Epidermal melanocyte (primary cell): ENCODE data around the gene VASP.
"Not testable (repeated sequence)": the region's sequence is repeated elsewhere in the genome, so short reads cannot be mapped to it uniquely, and the experiment has no call there.

Experiments
- DNase-seq: peaks from one replicate; pipeline ENCODE4 v3.0.0; 2011; ENCODE audit warnings: low spot score; ENCODE audit not compliant: insufficient read length

The VASP gene

DNA sequence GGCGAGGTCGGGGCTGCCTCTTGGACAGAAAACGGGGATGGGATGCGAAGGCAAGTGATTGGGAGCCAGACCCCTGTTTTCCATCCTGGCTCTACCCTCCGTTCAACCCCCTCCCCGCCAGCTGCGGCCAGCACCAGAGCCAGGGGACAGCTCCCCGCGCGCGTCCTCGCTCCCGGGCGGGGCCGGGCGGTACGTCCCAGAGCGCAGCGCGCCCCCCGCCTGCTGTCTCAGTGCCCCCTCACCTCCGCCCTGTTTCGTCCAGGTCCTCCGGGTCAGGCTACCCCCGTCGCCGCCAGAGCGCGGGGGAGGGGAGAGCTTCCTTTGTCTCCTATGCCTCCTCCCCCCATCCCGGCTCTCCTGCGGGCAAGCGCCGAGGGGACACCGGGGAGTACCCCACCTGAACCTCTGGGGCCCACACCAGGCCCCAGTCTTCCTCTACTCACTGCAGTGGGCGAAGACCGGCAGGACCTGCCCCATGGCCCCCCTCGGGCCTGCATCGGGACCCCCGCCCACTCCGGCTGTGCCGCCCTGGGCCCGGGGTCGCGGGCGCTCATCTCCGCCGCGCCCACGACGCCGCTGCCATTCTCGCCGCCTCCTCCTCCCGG, 10.8 kb upstream of the VASP start:
- DNase-seq, result no peak

DNA sequence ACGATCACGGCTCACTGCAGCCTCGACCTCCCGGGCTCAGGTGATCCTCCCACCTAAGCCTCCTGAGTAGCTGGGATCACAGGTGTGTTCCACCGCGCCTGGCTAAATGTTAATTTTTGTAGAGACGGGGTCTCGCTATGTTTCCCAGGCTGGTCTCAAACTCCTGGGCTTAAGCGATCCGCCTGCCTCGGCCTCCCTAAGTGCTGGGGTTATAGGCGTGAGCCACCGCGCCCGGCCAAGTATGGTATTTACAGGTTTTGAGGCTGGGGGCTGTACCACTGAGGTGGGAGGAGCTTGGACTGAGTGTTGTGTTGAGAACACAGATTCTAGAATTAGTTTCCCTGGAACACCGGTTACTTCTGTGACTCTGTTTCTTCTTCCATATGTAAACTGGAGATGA, 9.5 kb upstream of the VASP start:
- DNase-seq, result no peak

DNA sequence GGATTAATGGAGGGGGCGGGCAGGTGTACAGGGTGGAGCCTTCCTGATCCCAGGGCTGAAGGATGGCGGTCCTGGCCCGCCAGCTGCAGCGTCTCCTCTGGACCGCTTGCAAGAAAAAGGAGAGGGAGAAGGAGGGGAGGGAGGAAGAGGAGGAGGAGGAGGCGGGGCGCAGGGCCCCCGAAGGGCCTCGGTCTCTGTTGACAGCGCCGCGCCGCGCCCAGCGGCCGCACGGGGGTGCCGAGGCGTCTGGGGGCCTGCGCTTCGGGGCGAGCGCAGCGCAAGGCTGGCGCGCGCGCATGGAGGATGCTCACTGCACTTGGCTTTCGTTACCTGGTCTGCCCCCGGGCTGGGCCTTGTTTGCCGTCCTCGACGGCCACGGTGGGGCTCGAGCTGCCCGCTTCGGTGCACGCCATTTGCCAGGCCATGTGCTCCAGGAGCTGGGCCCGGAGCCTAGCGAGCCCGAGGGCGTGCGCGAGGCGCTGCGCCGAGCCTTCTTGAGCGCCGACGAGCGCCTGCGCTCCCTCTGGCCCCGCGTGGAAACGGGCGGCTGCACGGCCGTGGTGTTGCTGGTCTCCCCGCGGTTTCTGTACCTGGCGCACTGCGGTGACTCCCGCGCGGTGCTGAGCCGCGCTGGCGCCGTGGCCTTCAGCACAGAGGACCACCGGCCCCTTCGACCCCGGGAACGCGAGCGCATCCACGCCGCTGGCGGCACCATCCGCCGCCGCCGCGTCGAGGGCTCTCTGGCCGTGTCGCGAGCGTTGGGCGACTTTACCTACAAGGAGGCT, 8.7 kb upstream of the VASP start, which contains the start of gene PPM1N:
PPM1N (plus strand) TSS at position 33 of the 785 bp plus-strand sequence; CDS start at position 63, 30 bp downstream.
- no peak for DNase-seq

DNA sequence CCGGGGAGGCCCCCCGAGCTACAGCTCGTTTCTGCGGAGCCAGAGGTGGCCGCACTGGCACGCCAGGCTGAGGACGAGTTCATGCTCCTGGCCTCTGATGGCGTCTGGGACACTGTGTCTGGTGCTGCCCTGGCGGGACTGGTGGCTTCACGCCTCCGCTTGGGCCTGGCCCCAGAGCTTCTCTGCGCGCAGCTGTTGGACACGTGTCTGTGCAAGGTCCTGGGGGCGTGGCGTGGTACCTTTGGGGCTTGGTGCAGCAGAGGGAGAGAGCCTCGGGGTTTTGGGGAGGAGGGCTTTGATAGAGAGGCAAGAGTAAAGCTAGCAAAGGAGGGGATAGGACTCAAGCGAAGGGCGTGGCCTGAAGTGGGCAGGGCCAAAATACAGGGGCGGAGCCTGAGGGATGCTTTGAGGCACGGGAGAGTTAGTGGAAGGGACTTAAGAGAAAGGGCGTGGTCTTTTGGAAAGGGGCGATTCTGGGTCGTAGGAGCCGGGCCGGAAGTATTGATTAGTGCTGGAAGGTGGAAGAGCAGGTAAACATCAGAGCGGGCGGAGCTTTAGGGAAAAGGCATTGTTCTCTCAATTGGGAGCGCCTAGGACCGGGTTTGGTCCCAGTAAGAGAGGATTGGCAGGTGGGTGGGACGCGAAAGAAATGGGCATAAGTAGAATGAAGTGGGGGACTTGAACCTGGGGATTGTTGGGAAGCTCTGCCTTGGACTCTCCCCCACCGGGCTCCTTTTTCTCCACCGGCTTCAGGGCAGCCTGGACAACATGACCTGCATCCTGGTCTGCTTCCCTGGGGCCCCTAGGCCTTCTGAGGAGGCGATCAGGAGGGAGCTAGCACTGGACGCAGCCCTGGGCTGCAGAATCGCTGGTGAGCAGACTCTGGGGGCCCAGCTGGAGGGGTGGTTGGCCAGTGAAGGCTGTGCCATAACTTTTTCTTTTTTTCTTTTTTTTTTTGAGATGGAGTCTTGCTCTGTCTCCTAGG, 7.8 kb upstream of the VASP start:
- DNase-seq, result no peak

DNA sequence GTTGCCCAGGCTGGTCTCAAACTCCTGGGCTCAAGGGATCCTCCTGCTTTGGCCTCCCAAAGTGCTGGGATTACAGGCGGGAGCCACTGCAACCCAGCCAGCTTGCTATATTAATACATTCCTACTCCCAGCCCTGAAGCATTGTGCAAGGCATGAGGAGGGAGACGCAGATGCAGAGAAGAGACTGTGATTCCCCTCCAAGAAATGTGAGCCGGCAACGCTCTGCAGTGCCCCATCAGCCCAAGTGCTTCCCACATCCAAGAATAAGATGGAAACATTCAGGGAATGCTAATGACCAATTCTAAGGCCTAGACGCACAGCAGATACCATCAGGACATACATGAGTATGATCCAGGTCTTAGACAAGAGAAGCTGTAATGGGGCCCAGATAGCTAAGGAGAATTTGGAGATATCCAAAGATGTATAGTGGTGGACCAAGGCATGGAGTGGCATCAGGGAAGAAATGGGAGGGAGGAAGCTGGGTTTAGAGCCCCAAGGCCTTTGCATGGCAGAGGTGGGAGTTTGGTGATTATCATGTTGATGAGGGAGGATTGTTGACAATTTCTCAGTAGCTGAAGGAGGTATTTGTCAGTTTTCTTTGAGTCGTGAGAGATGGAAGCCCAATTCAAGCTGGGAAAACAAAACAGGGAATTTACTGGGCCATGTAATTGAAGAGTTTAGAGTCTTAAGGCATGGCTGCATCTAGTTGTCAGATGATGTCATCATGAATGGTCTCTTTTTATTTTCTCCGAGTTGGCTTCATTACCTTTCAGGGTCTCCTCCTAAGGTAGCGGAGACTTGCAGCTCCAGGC, 6.2 kb upstream of the VASP start:
- DNase-seq, result no peak

DNA sequence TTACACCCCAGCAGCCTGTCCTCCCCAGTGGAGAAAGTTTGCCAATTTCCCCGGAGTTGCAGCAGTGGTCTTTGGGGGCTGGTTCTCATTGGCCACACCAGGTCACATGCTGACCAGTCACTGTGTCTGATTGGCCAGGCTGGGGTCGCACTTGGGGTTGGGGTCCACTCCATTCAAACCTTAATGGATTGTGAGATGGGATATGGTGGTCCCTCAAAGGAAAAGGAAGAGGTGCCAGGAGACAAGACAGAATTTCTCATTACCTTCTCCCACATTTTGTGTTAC, 5.6 kb upstream of the VASP start:
- no peak for DNase-seq

DNA sequence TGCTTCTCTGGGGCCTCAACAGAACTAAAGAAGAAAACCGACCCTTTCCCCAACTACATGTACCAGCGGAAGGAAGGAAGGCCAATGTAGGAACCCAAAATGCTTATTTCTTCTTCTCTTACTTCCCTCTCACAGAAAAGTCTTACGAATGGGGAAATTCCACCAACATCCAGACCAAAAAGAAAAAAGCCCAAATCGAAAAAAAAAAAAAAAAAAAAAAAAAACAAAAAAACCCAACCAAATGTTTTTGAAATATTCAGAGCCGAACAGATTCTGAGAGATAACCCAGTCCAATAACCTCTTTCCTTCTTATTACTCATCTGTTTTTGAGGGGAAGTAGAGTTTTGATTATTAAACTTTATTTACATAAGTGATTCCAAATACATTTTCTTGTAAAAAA, 5.2 kb upstream of the VASP start:
- no peak for DNase-seq

DNA sequence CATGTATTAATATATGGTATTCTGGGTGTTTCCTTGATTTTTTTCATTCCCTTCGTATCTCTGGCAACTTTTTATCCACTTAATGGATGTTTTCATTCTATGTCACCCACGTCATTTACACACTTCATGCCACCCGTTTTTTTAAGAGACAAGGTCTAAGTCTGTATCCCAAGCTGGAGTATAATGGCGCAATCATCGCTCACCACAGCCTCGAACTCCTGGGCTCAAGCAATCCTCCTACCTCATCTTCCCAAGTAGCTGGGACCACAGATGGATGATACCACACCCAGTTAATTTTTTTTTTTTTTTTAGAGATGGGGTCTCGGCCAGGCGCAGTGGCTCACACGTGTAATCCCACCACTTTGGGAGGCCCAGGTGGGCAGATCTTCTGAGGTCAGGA, 3.4 kb upstream of the VASP start:
- no peak for DNase-seq

DNA sequence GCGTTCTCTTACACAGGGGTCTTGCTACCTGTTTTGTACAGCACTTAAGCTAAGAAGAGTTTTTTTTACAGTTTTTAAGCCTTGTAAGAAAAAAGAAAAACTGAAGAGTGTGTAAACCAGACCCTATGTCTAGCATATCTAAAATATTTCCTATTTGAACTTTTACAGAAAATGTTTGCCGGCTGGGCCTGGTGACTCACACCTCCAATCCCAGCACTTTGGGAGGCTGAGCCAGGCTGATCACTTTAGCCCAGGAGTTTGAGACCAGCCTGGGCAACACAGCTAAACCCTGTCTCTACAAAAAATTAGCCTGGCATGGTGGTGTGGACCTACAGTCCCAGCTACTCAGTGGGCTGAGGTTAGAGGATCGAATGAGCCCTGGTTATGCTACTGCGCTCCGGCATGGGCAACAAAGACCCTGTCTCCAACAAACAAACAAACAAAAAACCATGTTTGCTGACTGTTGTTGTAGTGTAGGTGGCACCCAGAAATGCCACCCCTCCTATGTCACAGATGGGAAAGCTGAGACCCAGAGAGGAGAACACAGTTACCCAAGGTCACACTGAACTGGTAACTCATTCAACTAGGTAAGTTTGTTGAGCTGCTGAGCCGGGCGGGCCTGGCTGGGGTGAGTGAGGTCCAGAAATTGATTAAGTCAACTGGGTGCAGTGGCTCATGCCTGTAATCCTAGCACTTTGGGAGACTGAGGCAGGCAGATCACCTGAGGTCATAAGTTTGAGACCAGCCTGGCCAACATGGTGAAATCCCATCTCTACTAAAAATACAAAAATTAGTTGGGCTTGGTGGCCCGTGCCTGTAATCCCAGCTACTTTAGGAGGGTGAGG, 1.9 kb upstream of the VASP start:
- no peak for DNase-seq

DNA sequence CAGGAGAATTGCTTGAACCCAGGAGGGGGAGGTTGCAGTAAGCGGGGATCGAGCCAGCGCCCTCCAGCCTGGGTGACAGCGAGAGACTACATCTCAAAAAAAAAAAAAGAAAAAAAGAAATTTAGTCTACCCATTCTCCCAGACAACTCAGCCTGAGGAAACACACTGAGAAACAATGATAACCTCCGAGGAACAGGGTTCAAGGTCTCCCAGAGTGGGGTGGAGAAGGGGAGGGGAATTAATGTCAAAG, 1.4 kb upstream of the VASP start:
- no peak for DNase-seq

DNA sequence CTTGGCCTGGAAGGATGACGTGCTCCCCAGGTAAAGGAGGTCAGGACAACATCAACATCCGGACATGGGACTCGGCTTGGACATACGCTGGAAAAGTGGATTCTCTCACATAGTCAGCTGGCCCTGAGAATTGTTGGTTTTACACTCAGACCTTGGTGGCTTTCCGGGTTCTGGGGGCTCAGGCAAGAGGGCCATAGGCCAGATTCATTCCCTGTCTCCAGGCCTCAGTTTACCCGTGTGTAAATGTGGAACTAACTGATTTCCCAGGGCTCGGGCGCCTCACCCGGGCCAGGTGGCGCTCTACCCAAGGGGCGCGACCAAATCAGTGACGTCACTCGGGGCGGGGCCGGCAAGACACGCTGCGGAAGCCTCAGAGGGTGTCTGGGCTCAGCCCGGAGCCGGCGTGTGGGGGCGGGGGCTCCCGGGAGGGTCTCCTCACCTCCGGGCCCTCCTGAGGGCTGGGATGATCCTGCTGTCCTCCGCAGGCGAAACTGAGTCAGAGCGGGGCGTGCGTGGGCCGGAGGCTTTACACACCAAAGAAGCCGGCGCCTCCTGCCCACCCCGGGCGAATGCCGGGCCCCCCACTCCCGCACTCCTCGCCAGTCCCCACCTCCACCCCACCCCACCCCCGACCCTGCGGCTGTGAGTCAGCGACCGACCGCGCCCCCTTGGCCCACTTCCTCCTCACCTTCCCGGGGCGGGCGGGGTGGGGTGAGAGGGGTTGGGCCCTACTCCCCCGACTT, 862 bp upstream of the VASP start:
- DNase-seq, result peak; percentile 87

DNA sequence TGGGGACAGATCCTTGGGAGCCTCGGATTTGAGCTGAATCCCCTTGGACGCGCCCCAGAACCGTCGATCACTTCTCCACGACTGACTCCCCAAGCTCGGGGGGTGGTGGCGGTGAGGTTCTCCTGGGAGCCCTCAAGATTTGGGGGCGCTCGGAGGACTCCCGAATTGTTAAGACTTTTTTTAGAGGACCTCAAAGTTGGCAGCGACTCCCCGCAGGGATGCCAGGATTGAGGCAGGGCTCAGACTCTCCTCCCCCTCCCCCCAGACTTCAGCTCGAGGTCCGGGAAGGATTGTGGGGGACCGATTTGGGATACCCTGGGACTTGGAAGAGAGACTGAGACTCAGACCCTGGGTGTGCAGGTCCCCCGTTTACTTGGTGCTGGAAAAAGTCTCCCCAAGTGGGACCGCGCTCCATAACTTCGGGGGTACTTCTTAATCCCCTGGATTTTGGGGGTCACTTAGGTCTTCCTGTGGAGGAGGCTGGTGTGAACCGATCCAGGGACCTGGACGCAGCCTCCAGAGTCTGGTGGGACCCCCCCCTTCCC, 665 bp downstream of the VASP start:
- no peak for DNase-seq

DNA sequence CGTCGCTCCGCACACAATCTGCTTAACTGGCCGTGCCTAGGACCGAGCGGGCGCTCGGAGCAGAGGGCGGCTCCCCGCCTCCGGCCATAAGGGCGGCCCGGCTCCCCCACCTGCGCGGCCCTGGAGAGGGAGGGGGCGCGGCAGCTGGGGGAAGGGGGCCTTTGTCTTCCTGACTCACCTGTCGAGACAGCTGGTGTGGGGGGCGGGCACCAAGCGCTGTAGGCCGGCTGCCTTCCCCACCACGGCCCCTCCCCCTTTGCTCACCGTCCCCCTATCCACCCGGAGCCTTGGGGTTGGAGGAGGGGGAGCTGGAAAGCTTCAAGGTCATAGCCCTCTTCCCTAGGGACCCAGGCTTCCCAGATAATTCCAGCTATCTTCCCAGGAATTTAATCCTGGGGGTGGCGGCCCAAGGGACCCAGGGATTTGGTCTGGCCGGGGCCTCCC, 1.2 kb downstream of the VASP start:
- DNase-seq, result no peak

DNA sequence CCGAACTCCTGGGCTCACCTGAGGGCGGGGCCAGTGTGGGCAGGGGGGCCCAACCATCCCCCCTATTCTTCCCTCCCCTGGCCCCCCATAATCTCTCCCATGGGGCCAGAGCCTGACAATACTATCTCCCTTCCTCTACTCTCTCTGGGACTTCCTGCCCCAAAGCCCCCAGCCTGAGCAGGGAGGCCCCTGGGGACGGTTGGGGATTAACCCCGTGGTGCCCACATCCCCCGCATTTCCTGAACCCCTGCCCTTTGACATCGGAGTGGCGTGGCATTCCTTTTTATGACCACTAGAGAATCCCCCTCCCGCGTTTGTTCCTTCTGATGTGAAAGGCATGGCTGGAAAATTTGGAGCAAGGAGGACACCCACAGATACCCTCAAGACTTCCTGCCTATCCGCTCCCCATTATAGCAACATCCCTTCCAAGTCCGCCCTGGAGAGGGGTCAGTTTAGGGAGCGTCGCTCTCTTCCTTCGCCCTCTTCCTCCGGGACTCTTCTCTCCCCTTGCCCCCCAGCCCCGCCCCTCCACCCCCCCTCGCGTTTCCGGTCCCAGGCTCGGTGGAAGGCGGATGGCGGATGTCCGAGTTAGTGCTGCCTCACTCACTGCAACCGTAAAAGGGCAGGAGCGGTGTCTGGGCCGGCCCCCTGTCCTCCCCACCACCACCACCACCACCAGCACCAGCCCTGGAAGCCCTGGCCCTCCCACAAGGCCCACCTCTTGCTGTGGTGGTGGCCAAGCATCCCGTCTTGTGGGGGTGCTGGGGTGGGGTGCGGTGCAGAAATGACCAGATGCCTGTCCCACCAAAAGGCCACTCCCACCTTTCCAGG, 1.8 kb downstream of the VASP start:
- peak; percentile 74 for DNase-seq

DNA sequence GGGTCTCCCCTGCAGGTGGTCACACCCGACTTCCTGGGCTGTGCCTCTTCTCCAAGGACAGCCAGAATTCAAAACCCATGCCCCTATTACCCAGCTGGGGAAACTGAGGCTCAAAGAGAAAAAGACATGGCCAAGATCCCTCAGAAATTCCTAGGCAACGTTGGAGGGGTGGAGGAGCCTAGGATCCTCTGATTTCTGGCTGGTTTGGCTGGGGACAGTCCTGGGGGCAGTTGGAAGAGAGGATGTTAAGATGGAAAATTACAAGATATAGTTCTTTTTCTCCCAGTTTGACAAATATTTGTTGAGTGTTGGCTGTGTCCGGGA, 2.4 kb downstream of the VASP start:
- no peak for DNase-seq

DNA sequence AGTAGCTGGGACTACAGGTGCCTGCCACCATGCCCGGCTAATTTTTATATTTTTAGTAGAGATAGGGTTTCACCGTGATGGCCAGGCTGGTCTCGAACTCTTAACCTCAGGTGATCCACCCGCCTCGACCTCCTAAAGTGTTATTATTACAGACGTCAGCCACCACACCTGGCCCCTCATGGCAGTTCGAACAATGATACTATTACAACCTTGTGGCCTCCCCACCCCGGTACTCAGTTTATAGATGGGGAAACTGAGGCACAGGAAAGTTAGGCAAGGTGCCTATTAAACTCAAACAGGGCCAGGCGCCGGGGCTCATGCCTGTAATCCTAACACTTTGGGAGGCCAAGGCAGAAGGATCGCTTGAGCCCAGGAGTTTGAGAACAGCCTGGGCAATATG, 3.1 kb downstream of the VASP start:
- DNase-seq, result not testable (repeated sequence)

DNA sequence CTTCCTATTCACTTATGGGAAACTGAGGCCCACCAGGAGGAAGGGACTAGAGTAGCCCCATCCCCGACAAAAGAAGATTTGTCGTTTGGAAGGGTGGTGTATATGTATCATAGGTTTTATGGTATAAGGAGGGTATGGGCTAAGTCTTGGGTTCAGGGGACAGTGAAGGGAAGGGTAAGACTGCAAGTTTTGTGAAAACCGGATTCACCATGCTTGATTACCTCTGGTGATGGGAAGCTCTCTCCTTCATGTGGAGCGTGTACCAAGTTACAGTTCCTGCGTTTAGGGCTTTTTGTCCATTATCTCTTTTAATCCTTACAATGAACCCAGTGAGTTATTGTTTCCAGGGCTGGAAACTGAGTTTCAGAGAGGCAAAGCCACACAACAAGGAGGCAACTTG, 3.8 kb downstream of the VASP start:
- DNase-seq, result no peak

DNA sequence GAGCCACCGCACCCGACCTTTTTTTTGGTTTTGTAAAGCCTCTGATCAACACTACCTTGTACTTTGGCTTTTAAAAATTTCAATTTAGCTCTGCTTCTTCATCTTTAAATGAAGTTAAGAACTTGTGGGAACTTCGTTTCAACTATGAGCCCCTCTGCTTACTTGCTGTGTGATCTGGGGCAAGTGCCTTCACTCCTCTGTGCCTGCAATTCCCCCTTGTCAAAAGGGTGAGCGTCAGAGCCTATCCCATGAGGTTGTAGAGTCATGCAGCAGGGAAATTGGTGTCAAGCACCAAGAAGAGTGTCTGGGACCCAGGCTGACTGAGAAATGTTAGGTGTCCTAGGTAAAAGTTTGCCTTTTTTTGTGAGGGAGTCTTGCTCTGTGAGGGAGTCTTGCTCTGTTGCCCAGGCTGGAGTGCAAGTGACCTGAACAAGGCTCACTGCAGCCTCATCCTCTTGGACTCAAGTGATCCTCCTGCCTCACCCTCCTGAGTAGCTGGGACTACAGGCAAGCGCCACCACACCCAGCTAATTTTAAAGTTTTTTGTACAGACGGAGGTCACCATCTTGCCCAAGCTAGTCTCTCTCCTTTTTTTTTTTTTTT, 5.7 kb downstream of the VASP start:
- no peak for DNase-seq
